Measurements from ENCODE around the gene FAP. TPM values are rescaled to one million over a fixed set of nuclear protein-coding genes. Genes with fewer than 3 reads are reported as not detected.

Gene FAP
- total RNA-seq, 1 experiment from 2014 or later, result 1.2 TPM

DNA sequence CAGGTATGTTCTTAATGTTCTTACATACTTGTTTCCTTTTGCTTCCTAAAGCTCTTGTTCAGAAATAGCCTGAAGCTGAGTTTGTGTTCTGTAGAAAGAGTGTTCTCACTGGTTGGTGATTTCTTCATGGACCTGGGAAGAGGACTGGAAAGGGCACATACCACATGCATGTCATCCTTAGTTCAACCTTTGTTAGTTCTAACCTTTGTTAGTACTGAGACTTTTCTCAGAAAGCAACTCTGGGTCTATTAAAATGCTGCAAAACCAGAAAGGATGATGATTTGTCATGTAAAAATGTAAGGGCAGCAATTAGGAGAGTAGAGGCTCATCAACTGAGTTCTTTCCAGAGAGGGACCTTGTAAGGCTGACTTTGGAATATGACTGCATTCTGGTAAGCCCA, 2.5 kb upstream of the FAP start:
- Histone ChIP-seq H3K27me3 (no peaks in the 10 kb centered on the region), H3K9me3 (no peaks in the 10 kb centered on the region; the same call in 1 of the 2 replicates), H3K36me3 (no peaks in the 10 kb centered on the region), H3K4me3 (no peak overlapping the region)
- DNase-seq, result no peak

DNA sequence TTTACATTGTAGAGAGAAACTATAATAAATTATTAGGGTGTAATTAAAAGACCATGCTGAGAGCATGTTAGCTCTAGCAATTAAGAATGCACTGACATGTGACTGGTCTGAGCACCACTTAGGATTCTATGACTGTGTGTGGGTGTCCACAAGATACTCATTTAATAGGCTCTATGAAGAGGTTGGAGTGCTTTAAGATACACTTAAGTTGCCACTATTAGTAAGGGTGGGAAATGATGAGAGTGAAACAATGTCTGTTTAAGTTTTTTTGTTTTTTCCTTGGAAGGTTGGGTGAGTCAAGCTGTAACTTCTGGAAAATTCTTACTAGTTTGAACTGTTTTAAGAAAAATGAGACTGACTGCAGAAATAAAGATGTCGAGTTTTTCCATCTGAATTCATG, 1.8 kb upstream of the FAP start:
- DNase-seq, result no peak
- no peaks in the 10 kb centered on the region for H3K27me3 ChIP-seq
- H3K9me3 ChIP-seq, result no peaks in the 10 kb centered on the region; the same call in 1 of the 2 replicates
- H3K36me3 ChIP-seq, result no peaks in the 10 kb centered on the region
- no peak overlapping the region for H3K4me3 ChIP-seq

DNA sequence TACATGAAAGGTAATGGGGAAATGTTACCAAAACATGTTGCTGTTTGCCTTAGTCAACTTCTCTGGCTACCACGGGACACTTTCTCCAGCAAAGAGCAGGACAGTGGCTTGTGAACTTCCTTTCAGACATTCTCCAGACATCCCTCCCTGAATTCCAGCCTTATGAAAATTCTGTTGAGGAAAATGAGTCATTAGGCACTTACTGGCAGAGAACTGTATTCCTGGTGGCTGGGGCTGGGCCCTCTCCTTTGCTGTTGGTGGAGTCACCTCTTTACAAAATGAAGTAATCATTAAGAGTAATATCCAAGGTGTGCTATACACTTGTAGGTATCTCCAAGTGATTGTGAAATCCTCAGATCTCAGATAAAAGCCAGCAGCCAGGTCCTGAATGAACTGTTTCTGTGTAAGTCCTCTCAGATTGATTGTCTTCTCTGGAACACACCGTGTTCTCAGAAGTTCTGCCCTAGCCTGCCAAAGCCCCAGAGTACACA, 1.3 kb upstream of the FAP start:
- Histone ChIP-seq H3K27me3 (no peaks in the 10 kb centered on the region), H3K4me3 (no peak overlapping the region), H3K9me3 (no peaks in the 10 kb centered on the region; the same call in 1 of the 2 replicates), H3K36me3 (no peaks in the 10 kb centered on the region)
- peak; percentile 67 for DNase-seq

DNA sequence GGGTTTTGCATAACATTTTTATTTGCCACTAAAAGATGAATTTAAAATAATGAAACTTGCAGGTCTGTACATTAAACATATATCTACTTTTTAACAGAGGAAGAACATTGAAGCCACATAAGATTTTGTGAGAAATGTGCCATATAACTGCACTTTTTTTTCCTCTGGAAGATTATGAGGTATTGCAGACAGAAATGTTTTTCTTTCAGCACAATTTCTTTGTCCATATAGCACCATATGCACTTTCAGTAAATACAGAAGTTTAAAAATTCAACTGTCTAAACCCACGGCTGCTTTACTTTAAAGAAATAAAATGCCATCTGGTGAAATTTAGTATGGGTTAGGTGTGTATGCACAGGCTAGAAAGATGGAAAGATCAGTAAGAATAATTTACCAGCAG, 470 bp upstream of the FAP start:
- H3K27me3 ChIP-seq, result no peaks in the 10 kb centered on the region
- no peaks in the 10 kb centered on the region for H3K36me3 ChIP-seq
- peak overlapping the region; percentile 25 for H3K4me3 ChIP-seq
- no peaks in the 10 kb centered on the region for H3K9me3 ChIP-seq
- no peak for DNase-seq

DNA sequence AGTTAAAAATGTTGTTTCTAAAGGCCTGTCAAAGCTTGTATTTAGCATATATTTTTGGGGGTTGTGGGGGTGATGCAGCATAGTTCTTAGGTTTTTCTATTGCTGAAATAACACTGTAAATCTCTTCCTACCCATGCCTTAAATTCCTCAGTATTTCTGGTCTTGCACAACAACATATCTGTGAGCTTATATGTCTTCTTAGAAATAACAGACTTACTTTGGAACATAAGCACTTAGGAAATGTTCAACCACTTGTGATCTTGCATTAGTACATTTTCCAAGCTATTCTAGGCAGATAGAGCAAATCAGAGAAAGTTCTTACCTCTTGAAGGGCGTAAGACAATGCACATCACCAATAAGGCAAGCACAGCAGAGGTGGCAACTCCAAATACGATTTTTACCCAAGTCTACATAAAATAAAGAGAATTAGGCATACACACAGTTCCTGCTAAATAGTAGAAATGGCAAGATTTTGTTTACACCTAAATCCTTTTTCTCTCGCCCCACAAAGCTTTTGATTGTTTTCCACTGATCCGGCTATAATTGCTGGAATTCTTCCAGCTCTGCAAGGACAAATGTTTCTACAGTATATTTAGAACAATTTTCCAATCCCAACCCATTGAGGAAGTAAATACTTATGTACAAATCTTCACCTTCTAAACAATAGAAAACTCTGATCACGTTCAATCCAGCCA, 512 bp downstream of the FAP start:
- peak overlapping the region; percentile 25 for H3K4me3 ChIP-seq
- no peaks in the 10 kb centered on the region for H3K27me3 ChIP-seq
- DNase-seq, result no peak
- H3K9me3 ChIP-seq, result no peaks in the 10 kb centered on the region
- no peaks in the 10 kb centered on the region for H3K36me3 ChIP-seq

DNA sequence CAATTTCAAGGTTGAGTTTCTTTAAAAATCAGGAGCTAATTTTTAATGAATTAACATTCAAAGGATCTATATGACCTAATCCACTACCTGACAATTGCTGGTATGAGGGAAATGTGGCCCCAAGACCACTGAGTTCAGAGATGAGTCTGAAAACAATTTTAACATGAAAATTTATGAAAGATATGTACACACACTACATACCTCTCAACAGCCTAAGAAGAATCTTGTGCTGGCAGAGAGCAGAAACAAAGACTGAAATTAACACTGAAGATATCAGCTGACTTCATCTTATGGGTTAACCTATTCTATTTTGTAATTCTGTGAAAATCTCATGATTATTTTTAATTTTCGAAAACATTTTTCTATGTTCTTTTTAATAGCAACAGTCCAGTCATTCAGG, 1.7 kb downstream of the FAP start:
- Histone ChIP-seq H3K27me3 (no peaks in the 10 kb centered on the region), H3K9me3 (no peaks in the 10 kb centered on the region), H3K4me3 (no peak overlapping the region), H3K36me3 (no peaks in the 10 kb centered on the region)
- DNase-seq, result no peak

DNA sequence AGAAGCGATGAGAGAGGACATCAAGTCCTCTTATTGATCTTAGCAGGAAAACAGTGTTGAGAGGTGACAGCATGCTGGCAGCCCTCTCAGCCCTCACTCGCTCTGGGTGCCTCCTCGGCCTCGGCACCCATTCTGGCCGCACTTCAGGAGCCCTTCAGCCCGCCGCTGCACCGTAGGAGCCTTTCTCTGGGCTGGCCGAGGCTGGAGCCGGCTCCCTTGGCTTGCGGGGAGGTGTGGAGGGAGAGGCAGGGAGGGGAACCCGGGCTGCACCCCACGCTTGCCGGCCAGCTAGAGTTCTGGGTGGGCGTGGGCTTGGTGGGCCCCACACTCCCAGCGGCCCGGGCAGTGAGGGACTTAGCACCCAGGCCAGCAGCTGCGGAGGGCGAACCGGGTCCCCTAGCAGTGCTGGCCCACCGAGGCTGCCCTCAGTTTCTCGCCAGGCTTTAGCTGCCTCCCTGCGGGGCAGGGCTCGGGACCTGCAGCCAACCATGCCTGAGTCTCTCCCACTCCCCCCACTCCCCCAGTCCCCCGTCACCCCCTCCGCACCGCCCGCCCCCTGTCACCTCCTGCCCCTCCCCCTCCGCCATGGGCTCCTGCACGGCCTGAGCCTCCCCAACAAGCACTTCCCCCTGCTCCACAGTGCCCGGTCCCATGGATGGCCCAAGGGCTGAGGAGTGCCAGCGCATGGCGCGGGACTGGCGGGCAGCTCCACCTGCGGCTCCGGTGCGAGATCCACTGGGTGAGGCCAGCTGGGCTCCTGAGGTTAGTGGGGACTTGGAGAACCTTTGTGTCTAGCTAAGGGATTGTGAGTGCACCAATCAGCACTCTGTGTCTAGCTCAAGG, 8.4 kb downstream of the FAP start:
- DNase-seq, result no peak
- no peaks in the 10 kb centered on the region; the same call in 1 of the 2 replicates for H3K9me3 ChIP-seq
- H3K36me3 ChIP-seq, result no peaks in the 10 kb centered on the region
- H3K27me3 ChIP-seq, result no peaks in the 10 kb centered on the region
- H3K4me3 ChIP-seq, result no peak overlapping the region

DNA sequence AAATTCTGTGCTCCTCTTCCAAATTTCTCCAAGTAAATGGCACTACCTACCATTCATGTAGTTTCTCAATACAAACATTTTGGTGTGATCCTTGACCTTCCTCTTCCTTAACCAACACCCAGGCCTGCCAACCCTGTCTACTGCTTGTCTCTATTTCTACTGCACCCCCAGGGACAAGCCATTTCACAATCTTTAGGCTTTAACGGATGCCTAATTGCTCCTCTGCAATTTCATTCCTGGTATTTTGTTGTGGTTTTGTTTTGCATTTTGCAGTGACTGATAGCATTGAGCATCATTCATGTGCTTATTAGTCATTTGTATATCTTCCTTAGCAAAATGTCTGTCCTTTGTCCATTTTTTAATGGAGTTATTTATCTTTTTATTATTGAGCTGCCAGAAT, 10.0 kb downstream of the FAP start:
- DNase-seq, result peak; percentile 40
- Histone ChIP-seq H3K9me3 (no peaks in the 10 kb centered on the region; the same call in 1 of the 2 replicates), H3K27me3 (no peaks in the 10 kb centered on the region), H3K4me3 (no peak overlapping the region), H3K36me3 (no peaks in the 10 kb centered on the region)

DNA sequence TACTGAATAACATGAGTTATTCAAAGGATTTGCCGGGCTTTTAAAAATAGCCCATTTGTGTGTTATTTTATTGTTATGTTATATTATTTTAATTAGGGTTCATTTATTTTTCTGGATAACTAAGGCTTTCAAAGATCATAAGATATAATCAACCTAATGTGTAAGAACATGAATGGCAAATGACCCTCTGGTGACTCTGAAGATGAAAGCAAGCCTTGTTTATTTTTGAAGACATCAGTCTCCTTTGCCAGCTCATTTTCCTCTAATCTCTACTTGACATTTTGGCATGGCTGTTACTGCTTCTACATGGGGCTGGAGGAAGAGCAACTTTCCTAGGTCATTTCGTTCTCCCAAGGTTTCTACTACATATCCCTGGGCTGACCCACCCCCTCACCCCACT, 10.6 kb downstream of the FAP start:
- no peak for DNase-seq
- Histone ChIP-seq H3K36me3 (no peaks in the 10 kb centered on the region), H3K9me3 (no peaks in the 10 kb centered on the region; the same call in 1 of the 2 replicates), H3K27me3 (no peaks in the 10 kb centered on the region), H3K4me3 (no peak overlapping the region)

DNA sequence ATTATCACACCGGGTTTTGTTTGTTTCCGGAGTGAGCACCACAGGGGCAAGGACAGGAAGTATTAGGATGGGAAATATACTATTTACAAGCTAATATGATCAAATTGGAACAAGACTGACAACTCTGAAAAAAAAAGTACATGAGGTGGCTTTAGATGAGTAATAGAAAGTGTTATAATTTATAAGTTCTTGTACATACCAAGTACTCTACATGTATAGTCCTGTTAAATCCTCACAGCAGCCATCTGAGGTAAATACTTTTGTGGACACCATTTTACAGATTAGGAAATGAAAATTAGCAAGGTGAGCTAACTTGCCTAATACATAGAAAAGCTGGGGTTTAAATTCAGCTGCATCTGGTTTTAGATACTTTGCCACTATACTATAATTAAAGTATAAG, 11.2 kb downstream of the FAP start:
- no peak overlapping the region for H3K4me3 ChIP-seq
- no peaks in the 10 kb centered on the region for H3K36me3 ChIP-seq
- DNase-seq, result no peak
- H3K9me3 ChIP-seq, result no peaks in the 10 kb centered on the region; the same call in 1 of the 2 replicates
- H3K27me3 ChIP-seq, result no peaks in the 10 kb centered on the region

DNA sequence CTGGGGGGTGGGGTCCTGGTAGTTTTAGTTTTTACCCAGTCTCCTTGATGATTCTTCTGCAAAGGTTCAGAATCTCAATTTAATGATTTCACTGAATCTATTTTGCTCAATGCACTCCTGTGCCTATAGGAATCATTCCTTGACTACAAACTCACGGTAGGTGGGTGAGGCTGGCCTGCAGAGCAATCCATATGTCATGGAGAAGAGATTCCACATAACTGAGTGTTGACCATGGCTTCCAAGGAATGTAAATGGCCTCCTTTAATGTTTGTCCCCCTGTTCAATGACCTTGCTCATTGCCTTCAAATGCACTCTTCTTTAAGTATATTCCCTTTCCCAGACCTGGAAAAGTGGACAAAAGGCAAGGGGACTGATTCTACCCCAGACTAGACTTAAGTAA, 12.5 kb downstream of the FAP start:
- H3K27me3 ChIP-seq, result no peaks in the 10 kb centered on the region
- no peak for DNase-seq
- no peaks in the 10 kb centered on the region for H3K36me3 ChIP-seq
- no peaks in the 10 kb centered on the region; the same call in 1 of the 2 replicates for H3K9me3 ChIP-seq
- no peak overlapping the region for H3K4me3 ChIP-seq

DNA sequence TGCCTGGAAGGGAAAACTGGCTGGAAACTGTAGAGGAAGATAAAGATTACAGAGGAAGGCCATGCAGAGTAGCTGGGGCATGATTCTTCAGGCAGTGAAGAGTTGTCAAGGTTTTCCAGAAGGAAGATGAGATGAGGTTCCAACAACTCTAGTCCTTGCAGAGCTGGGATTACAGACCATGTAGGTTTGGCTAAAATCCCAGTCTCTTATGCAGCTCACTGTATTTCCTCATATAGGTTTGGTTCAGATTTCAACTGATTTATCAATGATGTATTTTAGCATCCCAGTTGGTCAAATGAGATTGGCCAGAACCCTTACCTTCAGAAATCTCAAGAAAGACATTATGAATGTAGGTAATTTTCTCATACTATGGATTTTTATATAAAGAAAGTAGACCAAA, 16.4 kb downstream of the FAP start:
- Histone ChIP-seq H3K4me3 (no peak overlapping the region), H3K27me3 (no peaks in the 10 kb centered on the region), H3K36me3 (no peaks in the 10 kb centered on the region), H3K9me3 (no peaks in the 10 kb centered on the region)
- DNase-seq, result no peak

DNA sequence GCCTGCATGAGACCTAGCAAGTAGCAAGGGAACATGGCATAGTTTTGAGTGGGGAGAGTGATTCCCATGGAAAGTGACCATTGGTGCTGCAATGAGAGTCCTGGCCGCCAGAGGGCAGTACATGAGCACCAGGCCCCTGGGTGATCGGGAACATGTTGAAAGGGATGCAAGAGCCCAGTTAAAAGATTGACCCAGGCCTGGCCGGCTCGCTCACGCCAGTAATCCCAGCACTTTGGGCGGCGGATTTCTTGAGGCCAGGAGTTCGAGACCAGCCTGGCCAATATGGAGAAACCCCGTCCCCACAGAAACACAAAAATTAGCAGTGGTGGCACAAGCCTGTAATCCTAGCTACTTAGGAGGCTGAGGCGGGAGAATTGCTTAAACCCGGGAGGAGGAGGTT, 22.2 kb downstream of the FAP start:
- H3K9me3 ChIP-seq, result no peaks in the 10 kb centered on the region
- H3K27me3 ChIP-seq, result no peaks in the 10 kb centered on the region
- peak; percentile 59 for DNase-seq
- no peaks in the 10 kb centered on the region for H3K36me3 ChIP-seq
- H3K4me3 ChIP-seq, result no peak overlapping the region

DNA sequence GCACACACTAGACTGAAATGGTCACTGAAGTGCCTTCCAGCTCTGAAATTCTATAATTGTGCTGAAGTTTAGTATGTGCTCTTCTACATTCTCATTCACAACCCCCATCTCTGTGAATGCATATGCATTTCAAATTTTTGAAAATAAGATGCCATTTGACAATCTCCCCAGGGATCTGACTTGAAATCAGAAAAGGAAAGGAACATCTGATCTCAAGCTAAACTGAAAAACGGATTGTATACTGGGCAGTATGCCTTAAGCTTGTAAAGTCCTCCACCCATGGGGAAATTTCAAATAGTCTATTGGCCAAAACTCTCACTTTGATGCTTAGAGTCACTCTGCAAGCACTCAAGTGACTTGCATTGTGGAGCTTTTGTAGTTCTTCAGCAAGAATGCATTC, 22.9 kb downstream of the FAP start:
- no peak for DNase-seq
- H3K27me3 ChIP-seq, result no peaks in the 10 kb centered on the region
- no peaks in the 10 kb centered on the region for H3K9me3 ChIP-seq
- no peak overlapping the region for H3K4me3 ChIP-seq
- H3K36me3 ChIP-seq, result no peaks in the 10 kb centered on the region

DNA sequence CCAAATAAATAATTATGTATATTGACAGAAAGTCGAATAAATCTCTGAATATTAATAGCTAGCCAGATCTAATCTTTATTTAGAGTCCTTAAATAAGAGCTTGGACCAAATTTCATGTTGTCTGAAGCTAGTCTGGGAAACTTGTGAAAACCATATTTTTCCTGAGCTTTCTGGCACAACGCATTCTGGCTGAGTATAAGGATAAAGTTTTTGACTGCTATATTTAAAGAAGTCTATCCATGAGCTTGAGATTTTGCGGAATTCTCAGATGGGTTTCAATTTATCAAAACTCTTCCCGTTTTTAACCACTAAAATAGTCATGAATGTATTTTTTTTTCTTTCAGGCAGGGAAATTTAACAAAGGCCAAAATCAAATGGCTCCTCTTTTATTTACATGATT, 23.8 kb downstream of the FAP start:
- Histone ChIP-seq H3K9me3 (no peaks in the 10 kb centered on the region), H3K4me3 (no peak overlapping the region), H3K27me3 (no peaks in the 10 kb centered on the region), H3K36me3 (no peaks in the 10 kb centered on the region)
- no peak for DNase-seq

DNA sequence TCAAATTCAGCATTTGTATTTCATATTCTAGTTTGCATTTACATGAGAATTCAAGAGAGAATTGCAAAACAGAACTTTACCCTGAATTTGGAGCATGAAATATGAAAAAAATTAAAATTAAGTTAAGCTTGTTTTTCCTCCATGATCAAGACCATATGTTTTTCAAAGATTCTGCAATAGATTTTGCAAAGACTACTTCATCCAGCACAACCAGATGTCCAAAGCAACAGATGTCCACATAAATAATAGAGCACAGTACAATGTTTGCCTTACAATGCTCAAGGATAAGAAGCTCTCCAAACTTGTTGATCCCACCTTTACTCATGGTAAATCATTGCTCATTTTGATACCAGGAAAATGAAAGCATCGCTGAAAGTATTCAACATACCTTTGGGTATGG, 25.6 kb downstream of the FAP start:
- H3K27me3 ChIP-seq, result no peaks in the 10 kb centered on the region
- no peaks in the 10 kb centered on the region for H3K9me3 ChIP-seq
- no peak for DNase-seq
- H3K4me3 ChIP-seq, result no peak overlapping the region
- no peaks in the 10 kb centered on the region; the same call in 1 of the 2 replicates for H3K36me3 ChIP-seq

DNA sequence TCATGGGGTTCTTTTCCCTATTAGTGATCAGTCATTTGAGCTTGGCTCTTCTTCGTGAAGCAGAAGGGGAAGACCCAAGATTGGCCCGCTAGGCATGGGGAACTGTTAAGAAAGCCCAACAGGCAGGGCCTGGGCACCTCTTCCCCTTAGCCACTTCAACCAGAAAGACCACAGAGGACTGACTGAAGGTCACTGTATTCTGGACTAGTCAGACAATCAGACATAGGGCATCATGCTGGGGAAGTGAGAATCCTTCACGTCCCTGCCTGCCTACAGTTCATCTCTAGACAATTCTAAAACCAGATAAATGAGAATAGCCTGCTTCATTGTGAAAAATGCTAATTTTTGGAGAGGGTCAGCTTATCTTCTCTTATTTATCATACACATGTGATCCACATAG, 28.1 kb downstream of the FAP start:
- DNase-seq, result no peak
- no peaks in the 10 kb centered on the region for H3K9me3 ChIP-seq
- H3K27me3 ChIP-seq, result no peaks in the 10 kb centered on the region
- H3K36me3 ChIP-seq, result no peaks in the 10 kb centered on the region; the same call in 1 of the 2 replicates
- H3K4me3 ChIP-seq, result no peak overlapping the region

DNA sequence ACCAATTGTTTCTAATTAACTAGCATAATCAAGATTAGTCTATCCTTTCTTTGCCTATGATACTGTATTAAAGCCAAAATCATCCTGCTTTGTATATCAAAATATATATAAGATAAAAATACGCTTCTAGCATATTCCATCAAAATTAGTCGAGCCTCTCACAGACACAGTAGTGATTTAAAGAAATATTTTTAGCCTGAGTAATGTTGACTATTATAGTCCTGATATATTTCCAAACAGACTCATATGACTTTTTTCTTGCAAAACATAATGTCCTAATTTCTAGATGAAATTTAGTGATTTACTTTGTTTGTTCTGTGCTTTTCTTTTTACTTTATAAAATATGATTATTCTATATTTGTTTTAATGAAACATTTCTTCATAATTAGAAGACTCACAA, 30.9 kb downstream of the FAP start:
- Histone ChIP-seq H3K4me3 (no peak overlapping the region), H3K9me3 (no peaks in the 10 kb centered on the region), H3K36me3 (no peaks in the 10 kb centered on the region; the same call in 1 of the 2 replicates), H3K27me3 (no peaks in the 10 kb centered on the region)
- no peak for DNase-seq

Measured in MG63 (cell line).